Right ventricle myocardium inferior (tissue), 1 donor: ENCODE results near the gene C10orf71. TPM values are rescaled to one million over a fixed set of nuclear protein-coding genes. Genes with fewer than 3 reads are reported as not detected.

Source experiments
- ATAC-seq: fragments of 200-7000 bp; cut with Tn5 transposase; one replicate; pipeline ENCODE4 v1.9.1; 2020; ENCODE audit warnings: mild to moderate bottlenecking, moderate library complexity
- DNase-seq: peaks from one replicate; pipeline ENCODE4 v3.0.0; 2021; ENCODE audit errors: missing footprints
- intact Hi-C: fragments of 100-400 bp; cut with DNase I; formaldehyde crosslinking; loops from one replicate; pipeline ENCODE4 v1.11.0; 2022
- long read RNA-seq: library from polyadenylated mRNA; unstranded; transcript quantifications from one replicate; pipeline ENCODE4 v2.0.0, GENCODE V29; 2021
- total RNA-seq: library from RNA; stranded (reverse); fragmentation: NEBNext Ultra II Directional; extraction: Animal tissue kit (Norgen Biotek cat#: 25700); gene quantifications from one replicate; pipeline ENCODE4 v1.2.1, GENCODE V29; 2021
- donor health status: DM: no; HTN: yes; CAD: no; lungs with severe emphysema.

Gene C10orf71, protein sequence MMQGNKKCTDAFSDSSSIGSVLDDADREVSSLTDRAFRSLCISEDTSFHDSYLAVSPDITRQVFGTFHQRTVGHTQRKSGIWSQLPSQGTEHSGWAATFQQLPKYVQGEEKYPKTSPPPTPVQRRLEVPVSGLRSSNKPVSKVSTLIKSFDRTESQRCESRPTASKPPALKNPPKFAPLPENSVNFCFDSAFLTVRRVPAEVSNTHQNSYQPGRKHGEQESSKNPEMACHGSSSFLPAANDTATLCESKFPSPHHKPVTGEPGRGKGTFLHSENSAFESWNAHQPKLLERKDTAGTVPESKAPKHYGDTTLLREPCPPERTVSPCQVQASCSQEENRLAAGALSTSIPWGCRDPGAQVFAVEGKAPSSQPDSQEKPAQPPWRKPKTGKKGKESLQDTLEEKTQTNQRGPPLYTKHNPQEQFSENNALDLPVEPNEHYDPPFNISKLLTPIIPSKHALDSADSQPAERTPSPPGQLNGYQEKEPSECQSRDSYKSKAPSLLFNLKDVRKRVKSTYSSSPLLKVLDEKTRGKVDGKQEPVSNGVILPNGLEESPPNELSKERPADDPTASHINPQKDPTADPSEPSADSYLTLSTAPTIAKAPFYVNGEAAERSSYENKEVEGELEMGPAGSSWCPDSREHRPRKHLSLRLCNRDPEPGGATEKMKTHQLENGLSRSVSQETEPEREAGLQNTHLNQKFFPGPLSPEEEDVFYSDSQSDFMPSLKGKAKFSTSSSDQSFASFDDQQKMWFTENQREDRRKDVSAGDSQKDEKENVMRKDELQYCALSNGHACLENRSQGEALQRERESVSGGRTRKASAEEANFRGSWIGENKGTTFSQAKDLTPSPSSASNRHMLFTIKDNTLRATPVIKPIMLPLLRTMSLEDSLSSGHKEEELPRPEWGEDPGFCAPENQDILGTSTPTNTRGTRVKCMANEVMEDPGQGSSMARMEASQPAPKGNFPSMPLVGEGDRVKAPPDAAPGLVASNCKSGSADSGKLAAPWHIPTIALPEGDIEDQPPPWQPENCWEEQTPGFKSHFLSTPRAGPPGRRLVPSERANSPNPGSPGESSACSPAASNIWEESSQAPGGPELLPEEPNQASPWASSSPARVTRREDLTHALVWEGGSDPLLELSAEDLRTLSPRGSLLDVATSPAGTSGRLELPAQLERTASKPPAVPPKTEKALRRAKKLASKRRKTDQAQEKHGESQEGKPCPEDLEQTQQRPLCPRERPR (N-terminal part only)
- total RNA-seq = 108 TPM
- long read RNA-seq, full-length matches to known transcripts = 3 of 20 reads
- long read RNA-seq, partial matches to known transcripts = 1 of 20 reads
- long read RNA-seq, other reads (novel, unspliced or antisense) = 16 of 20 reads

DNA sequence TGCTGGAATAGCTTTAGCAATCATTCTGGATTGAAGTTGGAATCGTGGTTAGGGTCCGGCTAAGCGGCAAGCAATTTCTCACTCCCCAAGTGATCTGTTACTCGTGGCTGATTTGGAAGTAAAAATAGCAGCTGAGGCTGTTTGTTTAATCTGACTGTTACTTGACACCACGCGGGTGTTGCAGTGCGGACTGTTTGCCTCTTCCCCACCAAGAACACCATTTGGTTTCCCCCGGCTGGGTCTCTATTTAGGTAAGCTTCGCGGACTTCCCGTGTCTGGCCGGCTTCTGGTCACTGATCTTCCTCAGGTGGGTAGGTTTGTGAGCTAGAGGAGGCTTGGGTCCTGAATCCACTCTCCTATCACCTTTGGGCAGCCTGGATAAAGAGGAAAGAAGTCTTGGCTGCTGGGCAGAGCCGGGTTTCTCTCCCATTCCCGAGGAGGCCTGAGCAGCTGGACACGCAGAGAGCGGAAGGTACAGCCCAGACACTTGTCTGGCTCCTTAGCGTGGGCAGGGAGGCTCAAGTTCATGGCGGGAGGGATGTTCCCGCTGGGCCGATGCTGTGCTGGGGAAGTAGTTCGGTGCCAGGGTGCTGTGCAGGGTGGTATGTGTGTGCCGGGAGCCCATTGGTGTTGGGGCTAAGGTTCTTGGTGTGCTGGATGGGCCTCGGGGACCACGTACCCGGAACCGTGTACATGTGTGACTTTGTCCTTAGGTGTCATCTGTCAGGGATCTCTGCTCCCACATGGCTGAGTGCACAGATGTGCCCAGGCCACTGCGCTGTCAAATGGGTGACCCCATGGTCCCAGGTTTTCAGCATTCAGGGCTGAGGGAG lies at the start of gene C10orf71:
TSS of gene C10orf71 (plus strand) at position 188 of the 833 bp plus-strand sequence. CDS start 23,376 bp downstream, outside the sequence.
- ATAC-seq (peak; percentile 61), DNase-seq (no peak)
- intact Hi-C loops = loop anchor here (1.0 to 10.0 kb wide), 4 partner anchors 21 to 216 kb away; no protein-coding TSS in a partner anchor

DNA sequence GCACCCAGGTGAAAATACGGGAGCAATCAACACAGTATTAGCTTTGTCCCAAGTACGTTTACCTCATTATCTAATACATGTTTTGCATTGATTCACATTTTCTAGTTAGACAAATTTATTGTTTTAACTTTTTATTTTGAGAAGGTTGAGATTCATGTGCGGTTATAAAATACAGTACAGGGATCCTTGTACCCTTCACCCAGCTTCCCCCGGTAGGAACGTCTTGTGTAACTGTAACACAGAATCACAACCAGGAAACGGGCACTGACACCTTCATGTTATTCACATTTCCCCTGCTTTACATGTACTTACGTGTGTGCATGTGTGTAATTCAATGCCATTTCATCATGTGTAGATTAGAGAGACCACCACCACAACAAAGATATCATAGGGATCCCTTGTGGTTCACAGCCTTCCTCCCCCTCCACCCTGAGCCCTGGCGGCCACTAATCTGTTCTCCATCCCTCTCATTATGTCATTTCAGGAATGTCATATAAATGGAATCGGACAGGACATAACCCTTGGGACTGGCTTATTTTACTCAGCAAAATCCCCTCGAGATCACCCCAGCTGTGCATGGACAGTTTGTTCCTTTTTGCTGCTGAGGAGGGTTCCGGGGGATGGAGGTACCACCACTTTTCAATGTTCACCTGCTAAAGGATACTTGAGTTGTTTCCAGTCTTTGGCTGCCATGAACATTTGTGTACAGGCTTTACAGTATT lies 46.5 kb upstream of the C10orf71 start:
- intact Hi-C loops = no loop called here
- ATAC-seq (peak; percentile 65), DNase-seq (no peak)

DNA sequence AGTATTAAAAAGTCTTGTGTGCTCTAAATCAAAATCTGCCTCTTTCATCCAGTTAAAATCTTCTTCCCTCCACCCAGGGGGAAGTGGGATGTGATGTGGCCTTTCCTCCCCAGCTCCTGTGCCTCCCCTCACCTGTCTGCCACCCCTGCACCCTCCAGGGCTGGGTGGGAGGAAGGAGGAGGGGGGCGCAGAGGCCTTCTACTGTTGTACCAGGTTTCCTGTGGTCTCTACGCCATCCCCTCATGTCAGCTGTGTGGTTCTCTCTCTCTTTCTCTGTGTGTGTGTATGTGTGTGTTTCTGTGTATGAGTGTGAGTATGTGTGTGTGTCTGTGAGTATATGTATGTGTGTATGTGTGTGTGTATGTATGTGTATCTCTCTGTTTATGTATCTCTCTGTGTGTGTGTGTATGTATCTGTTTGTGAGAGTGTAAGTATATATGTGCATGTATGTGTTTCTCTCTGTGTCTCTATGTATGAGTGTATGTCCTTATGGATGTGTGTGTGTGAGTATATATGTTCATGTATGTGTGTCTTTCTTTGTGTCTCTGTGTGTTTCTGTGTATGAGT lies 45.5 kb upstream of the C10orf71 start:
- ATAC-seq = no peak
- intact Hi-C loops = no loop called here
- no peak for DNase-seq

DNA sequence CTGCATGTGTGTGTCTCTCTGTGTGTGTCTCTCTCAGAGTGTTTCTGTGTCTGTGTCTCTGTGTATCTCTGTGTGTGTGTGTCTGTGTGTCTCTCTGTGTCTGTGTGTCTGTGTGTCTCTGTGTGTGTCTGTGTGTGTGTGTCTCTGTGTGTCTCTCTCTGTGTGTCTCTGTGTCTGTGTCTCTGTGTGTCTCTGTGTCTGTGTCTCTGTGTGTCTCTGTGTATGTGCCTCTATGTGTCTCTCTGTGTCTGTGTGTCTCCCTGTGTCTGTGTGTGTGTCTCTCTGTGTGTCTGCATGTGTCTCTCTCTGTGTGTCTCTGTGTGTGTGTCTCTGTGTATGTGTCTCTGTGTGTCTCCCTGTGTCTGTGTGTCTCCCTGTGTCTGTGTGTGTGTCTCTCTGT lies 44.8 kb upstream of the C10orf71 start:
- ATAC-seq (peak; percentile 10), DNase-seq (no peak)
- intact Hi-C loops = no loop called here

DNA sequence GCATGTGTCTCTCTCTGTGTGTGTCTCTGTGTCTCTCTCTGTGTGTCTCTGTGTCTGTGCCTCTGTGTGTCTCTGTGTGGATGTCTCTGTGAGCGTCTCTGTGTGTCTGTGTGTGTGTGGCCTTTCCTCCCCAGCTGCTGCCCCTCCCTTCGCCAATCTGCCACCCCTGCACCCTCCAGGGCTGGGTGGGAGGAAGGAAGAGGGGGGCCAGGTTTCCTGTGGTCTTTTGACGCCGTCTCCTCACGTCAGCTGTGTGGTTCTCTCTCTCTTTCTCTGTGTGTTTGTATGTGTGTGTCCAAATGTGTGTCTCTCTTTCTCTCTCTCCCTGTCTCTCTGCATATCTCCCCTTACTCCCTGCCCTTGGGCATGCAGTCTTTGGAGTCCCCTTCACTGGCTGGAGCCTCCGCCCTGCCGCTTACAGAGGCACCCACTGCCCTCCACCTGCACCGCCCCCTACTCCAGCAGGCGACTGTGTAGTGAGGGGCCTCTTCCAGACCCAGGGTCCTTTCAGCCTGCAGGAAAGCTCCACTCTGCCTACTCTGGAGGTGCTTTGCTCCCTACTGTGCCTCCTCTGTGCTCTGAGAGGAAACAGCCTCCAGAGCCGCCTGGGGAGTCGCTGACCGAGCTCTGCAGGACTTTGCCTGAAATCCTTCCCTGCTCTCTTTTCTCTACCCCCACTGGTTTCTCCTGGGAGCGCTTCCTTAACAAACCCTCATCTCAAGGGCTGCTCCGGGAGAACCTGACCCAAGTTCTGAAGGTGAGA lies 44.2 kb upstream of the C10orf71 start:
- DNase-seq (no peak), ATAC-seq (no peak)
- intact Hi-C loops = no loop called here

DNA sequence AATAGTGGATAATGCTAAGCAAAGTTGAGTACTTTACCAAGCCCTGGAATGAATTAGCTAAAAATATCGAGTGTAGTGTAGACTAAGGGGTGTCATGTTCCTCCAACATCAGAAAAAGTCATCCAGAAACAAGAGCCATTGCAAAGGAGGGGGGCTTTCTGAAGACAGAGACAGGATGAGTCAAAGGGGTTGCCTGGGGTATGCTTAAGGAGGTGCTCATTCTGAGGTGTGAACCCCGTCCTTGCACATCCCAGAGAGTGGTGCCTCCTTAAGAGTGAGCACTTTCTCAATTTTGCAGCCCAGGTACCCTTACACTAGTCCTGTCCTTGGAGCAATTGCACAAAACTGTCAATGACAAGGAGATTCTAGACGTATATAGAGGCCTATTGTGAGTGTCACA lies 43.1 kb upstream of the C10orf71 start:
- no peak for ATAC-seq

DNA sequence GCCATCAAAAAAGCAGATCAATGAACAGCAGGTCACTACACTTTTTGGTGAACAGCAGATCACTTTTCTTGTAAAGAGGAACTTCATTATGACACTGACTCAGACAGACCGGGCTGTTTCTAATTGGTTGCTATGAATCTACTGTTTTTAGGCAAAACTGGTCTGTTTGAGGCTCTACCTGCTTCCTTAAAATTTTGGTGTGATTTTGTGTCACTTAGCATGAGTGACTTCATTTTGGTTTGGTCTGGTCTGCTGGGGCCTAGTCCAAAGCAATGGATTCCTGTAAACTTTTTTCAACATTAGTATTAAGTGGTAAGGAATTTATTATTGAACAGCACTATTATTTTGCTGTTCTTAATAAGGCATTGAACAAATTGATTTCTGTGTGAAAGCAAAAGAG lies 41.8 kb upstream of the C10orf71 start:
- DNase-seq = no peak
- ATAC-seq = no peak
- intact Hi-C loops = no loop called here

More for the DNA sequence above, 43.1 kb upstream of the C10orf71 start:
- no peak for DNase-seq
- intact Hi-C loops = no loop called here

DNA sequence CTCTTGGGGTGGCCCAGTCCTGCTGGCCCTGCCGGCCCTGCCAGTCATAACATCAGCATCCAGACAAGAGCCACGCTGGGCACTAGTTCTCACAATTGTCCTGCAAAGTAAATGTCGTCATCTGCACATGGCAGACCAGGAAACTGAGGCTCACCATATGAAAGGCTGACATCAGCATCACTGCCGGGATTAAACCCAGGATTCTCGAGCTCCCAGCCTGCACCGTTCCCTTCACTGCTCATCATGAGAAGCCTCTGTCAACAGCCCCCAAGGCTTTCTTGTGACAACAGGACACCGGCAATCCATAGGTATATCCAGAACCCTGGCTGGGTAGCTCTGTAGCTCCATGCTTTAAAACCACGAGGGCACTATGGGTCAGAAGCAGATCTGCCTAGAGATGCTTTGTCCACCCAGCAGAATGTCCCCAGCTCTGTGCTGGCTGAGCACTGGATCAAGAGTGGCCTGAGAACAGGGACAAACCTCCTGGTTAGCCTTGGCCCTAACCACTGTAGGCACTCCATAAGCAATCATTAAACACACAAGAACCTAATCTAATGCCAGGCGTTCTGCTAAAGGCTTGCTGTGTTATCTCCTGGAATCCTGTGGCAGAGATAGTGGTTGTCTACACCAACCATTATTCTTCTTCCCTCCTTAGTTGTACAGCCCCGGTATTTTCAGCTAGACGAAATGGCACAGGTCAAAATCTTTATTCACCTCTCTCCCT lies 41.2 kb upstream of the C10orf71 start:
- ATAC-seq (no peak), DNase-seq (no peak)
- intact Hi-C loops = no loop called here

DNA sequence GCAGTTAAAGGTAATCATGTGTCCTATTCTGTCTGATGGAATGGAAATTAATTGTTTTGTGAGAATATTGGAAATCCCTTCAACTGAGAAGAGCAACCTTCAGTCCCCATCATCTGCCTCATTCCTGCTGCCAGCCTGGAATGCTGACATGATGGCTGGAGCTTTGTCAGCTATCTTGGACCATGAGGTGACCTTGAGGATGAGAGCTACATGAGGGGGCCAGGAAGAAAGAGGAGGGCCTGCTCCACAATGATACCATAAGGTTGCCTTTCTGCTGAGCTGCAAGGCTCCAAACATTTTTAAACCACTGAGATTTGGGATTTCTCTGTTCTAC lies 40.7 kb upstream of the C10orf71 start:
- ATAC-seq (no peak), DNase-seq (no peak)
- intact Hi-C loops = no loop called here

DNA sequence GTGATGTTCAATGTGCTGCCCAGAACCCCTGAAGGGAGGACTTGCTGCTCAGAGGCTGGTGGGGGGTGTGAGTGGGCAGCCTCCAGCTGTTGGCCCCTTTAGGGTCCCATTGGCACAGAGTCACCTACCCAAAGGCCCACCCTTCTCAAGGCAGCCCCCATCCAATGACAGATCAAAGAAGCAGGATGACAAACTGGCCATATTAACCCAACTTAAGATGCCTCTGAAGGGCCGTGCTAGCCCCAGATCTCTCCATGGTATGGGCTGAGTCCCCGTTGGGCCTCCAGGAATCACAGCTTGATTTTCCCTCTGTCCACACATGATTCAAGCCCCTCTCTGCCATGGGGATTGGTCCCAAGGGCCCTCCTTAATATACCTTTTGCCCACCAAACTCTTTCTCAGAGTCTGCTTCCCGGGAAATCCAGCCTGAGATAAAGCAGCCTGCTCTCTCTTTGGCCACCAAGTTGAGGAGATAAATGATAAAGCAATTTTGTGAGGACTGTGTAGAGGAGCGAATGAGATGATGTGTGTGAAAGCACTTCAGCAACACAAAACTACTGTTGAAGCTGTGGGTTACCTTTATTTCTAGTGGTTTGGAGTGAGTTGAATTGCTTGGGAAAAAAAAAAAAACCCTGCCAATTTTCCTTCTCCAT lies 38.2 kb upstream of the C10orf71 start:
- no peak for DNase-seq
- intact Hi-C loops = no loop called here
- ATAC-seq = no peak

DNA sequence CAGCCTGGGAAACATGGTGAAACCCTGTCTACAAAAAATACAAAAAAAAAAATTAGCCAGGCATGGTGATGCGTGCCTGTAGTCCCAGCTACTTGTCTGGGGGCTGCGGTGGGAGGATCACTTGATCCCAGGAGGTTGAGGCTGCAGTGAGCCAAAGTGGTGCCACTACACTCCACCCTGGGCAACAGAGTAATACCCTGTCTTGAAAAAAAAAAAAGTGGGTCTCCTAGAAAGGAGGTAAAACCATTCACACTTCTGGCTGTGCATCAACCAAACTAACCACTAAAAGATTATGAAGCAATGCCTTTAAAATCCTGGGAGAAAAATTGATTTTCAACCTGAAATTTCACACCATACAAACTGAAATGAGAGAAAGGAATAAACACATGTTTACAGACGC lies 35.4 kb upstream of the C10orf71 start:
- no peak for ATAC-seq
- intact Hi-C loops = no loop called here
- no peak for DNase-seq

DNA sequence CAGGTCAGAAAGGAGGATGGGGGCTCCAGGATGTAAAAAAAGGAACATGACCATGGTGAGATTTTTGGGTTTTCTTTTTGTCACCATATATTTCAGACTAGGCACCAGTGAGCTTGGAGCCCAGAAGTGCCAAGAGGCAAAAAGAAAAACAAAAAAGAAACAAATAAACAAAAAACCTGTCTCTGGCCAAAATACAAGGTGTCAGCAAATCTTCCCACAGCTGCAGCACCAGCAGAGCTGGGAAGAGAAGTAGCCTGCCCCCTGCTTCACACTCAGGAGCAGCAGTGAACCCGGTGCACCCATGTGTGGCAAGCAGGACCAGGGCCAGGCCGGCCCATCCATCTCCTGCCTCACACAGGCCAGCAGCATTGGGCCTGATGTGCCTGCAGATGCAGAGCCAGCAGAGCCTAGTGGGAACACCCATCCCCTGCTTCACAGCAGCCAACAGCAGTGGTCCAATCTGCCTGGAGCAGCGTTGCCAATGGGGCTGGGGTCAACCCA lies 34.7 kb upstream of the C10orf71 start:
- DNase-seq (no peak), ATAC-seq (no peak)
- intact Hi-C loops = no loop called here

DNA sequence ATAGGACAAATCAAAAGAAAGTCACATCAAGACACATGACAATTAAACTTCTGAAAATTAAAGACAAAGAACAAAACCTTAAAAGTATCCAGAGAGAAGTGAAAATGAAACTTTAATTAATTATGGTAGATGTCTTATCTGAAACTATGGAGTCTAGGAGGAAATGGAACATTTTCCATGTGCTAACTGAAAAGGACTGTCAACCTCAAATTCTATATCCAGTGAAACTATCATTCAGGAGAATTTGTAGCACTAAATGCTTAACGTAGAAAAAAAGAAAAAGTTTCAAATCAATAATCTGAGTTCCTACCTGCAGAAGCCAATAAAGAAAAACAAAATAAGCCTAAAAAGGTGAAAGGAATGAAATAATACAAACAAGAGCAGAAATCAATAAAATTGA lies 33.1 kb upstream of the C10orf71 start:
- intact Hi-C loops = no loop called here
- no peak for DNase-seq
- no peak for ATAC-seq

DNA sequence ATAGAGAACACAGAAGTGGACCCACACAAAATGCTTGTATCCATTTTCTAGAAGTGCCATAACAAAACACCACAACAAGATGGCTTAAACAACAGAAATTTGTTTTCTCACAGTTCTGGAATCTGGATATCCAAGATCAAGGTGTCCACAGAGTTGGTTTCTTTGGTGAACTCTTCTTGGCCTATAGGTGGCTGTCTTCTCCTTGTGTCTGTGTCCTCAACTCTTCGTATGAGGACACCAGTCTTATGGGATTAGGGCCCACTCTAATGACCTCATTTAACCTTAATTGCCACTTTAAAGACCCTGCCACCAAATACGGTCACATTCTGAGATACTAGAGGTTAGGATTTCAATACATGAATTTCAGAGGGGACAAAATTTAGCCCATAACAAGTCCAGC lies 30.8 kb upstream of the C10orf71 start:
- ATAC-seq (no peak), DNase-seq (no peak)
- intact Hi-C loops = no loop called here

DNA sequence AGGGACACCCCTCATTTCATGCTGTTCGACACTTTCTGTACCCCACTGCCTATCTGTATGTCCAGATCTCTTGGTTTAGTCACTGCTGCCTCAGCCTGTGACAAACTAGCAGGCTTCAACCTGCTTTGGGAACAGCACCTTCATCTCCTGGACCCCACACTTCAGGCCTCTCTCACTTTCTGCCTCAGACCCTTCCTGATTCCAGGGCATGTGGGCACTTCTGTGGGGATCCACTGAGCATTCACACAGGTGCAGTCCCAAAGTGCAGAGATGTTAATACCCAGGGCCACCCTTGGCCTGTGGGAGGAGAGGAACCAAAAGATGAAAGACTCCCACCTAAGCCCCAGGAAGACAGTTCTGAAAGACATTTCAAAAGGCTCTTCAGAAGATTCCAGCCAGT lies 29.4 kb upstream of the C10orf71 start:
- DNase-seq (no peak), ATAC-seq (no peak)
- intact Hi-C loops = no loop called here
